K562 (cell line): ENCODE data around the gene RREB1. TPM values are rescaled to one million over a fixed set of nuclear protein-coding genes. Genes with fewer than 3 reads are reported as not detected.

ENCODE experiments used
- ILK ChIP-seq: fragments of 450-650 bp; IDR thresholded peaks from 2 replicates; pipeline ENCODE4 v1.6.1; 2016; ENCODE audit warnings: missing genetic modification characterization, low read depth, mild to moderate bottlenecking, missing compliant biosample characterization, moderate library complexity, borderline replicate concordance
- LARP7 ChIP-seq: fragments of 450-650 bp; IDR thresholded peaks from 2 replicates; pipeline ENCODE4 v1.6.1; 2016
- MYBL2 ChIP-seq, 2 experiments: fragments of 450-650 bp in 1 of 2; sonication (generic) in 1 of 2; formaldehyde crosslinking in 1 of 2; IDR thresholded peaks; 2 replicates each; pipeline versions ENCODE4 v1.6.1 to v1.8.1; 2017 to 2022; ENCODE audit warnings: borderline replicate concordance in 1 of 2, inconsistent platforms in 1 of 2, low read depth in 1 of 2, mild to moderate bottlenecking in 1 of 2, missing genetic modification reagents in 1 of 2, moderate library complexity in 1 of 2
- NFIX ChIP-seq: fragments of 250-450 bp; sonication (Bioruptor Pico); IDR thresholded peaks from 2 replicates; pipeline ENCODE4 v1.4.0; 2020; ENCODE audit warnings: low read depth, mild to moderate bottlenecking, moderate library complexity
- RCOR1 ChIP-seq, 2 experiments: IDR thresholded peaks; 2 replicates each; pipeline ENCODE4 v1.6.1; 2012; ENCODE audit warnings: low read depth in 2 of 2, low read length in 2 of 2, borderline replicate concordance in 1 of 2, improper control_type of control experiment in 1 of 2
- TEAD4 ChIP-seq, 2 experiments: sonication (generic) in 1 of 2; formaldehyde crosslinking in 1 of 2; IDR thresholded peaks; 2 replicates each; pipeline versions ENCODE4 v1.6.1 to v1.8.0; 2012 to 2022; ENCODE audit warnings: borderline replicate concordance in 1 of 2, inconsistent platforms in 1 of 2, low read length in 1 of 2, mild to moderate bottlenecking in 1 of 2, missing genetic modification reagents in 1 of 2
- ZBTB1 ChIP-seq: sonication (generic); formaldehyde crosslinking; IDR thresholded peaks from 2 replicates; pipeline ENCODE4 v1.8.1; 2023; ENCODE audit warnings: missing genetic modification reagents, low read depth, mild to moderate bottlenecking, borderline replicate concordance
- ZC3H8 ChIP-seq: fragments of 450-650 bp; IDR thresholded peaks from 2 replicates; pipeline ENCODE4 v1.6.1; 2017
- ZNF77 ChIP-seq: fragments of 250-450 bp; sonication (Bioruptor Pico); IDR thresholded peaks from 2 replicates; pipeline ENCODE4 v1.5.0; 2020
- ZNF830 ChIP-seq: fragments of 250-450 bp; sonication (Bioruptor Pico); IDR thresholded peaks from 2 replicates; pipeline ENCODE4 v1.5.0; 2021; ENCODE audit warnings: mild to moderate bottlenecking
- polyA plus RNA-seq, 8 experiments: library from polyadenylated mRNA; depleted of rRNA in 4 of 8; stranded (reverse) in 5 of 8; unstranded in 3 of 8; fragments of >200 nt; fragmentation: Nextera tagmentation in 2 of 8; fragmentation: Illumina TruSeq in 1 of 8; extraction: Ambion mirVana in 2 of 8; extraction: Trizol in 1 of 8; gene quantifications; 2 replicates each; pipeline versions ENCODE4 v1.2.1 to v1.2.3, GENCODE V29; 2011 to 2014; ENCODE audit warnings: inconsistent platforms in 1 of 8, missing spikeins in 1 of 8
- total RNA-seq, 7 experiments: library from RNA; depleted of rRNA in 6 of 7; stranded (reverse); fragments of >200 nt in 6 of 7; fragmentation: Illumina TruSeq in 2 of 7; extraction: Trizol in 2 of 7; gene quantifications; 2 replicates each; pipeline versions ENCODE4 v1.2.1 to v1.2.3, GENCODE V29; 2011 to 2021; ENCODE audit warnings: low replicate concordance in 1 of 7
- TF ChIP-seq, protein P1 (sequence below): sonication (generic); formaldehyde crosslinking; IDR thresholded peaks from 2 replicates; pipeline ENCODE4 v1.5.0; 2020; ENCODE audit warnings: missing genetic modification reagents
- TF ChIP-seq, protein P2 (sequence below): sonication (generic); formaldehyde crosslinking; IDR thresholded peaks from 2 replicates; pipeline ENCODE4 v1.8.0; 2022; ENCODE audit warnings: missing genetic modification reagents, mild to moderate bottlenecking, borderline replicate concordance
- TF ChIP-seq, protein P3 (sequence below): fragments of 250-450 bp; sonication (Bioruptor Pico); IDR thresholded peaks from 2 replicates; pipeline ENCODE4 v1.8.0; 2021; ENCODE audit warnings: mild to moderate bottlenecking, moderate library complexity
- TF ChIP-seq, protein P4 (sequence below): sonication (generic); formaldehyde crosslinking; IDR thresholded peaks from 2 replicates; pipeline ENCODE4 v1.8.1; 2023; ENCODE audit warnings: mild to moderate bottlenecking, missing genetic modification reagents
- TF ChIP-seq, protein P5 (sequence below), 2 experiments: IDR thresholded peaks in 1 of 2; conservative IDR thresholded peaks in 1 of 2; 2 replicates each; pipeline ENCODE4 v1.6.1; 2016; ENCODE audit warnings: low read depth in 2 of 2, mild to moderate bottlenecking in 1 of 2, missing compliant biosample characterization in 1 of 2, missing genetic modification characterization in 1 of 2, moderate library complexity in 1 of 2
- TF ChIP-seq, protein P6 (sequence below): fragments of 450-650 bp; IDR thresholded peaks from 2 replicates; pipeline ENCODE4 v1.6.1; 2018; ENCODE audit warnings: mild to moderate bottlenecking, low read depth; ENCODE audit not compliant: partially characterized antibody
- TF ChIP-seq, protein P7 (sequence below): fragments of 250-450 bp; sonication (Bioruptor Pico); IDR thresholded peaks from 2 replicates; pipeline ENCODE4 v1.9.0; 2021; ENCODE audit warnings: mild to moderate bottlenecking

RREB1 gene
- total and polyA plus RNA-seq, 9 of the 15 experiments (the other 6 are each of a cell fraction or from before 2014, with no cell fraction given): 3.3 to 64.2 (median 19.3) TPM

DNA sequence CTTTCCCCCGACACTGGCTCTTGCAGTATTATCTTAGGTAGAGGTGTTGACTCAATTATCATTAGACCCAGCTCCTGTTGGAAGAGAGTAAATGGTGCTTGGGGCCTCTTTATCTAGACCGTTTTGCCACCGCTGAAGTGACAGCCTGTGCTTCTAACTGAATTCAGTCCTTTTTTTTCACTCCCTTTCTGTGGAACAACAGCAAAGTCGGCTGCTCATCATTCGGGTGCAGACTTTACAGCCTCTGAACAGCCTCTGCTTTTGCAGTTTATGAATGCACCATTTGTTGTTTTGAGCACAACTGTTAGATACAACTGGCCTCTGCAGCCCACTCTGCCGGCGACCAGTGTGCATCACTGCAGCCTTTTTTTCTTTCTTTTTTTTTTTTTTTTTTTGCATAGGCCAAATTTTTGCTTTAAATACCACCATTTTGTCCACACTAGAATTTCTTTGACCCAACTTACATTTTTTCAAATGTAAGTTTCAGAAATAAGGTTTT lies 35.8 kb downstream of the RREB1 start (continued):
- TF ChIP-seq, protein P1, sequence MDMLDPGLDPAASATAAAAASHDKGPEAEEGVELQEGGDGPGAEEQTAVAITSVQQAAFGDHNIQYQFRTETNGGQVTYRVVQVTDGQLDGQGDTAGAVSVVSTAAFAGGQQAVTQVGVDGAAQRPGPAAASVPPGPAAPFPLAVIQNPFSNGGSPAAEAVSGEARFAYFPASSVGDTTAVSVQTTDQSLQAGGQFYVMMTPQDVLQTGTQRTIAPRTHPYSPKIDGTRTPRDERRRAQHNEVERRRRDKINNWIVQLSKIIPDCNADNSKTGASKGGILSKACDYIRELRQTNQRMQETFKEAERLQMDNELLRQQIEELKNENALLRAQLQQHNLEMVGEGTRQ (CRISPR knock-in tag): no peak
- TF ChIP-seq ZC3H8: no peak
- TF ChIP-seq MYBL2 (IDR thresholded peaks at IDR 0.05; ENCODE audit: low read depth): no peak
- no peak for TF ChIP-seq MYBL2 (CRISPR knock-in tag; IDR thresholded peaks at IDR 0.05; ENCODE audit: borderline replicate concordance)
- no peak for TF ChIP-seq ILK (tag)
- no peak for TF ChIP-seq ZBTB1
- TF ChIP-seq, protein P2, sequence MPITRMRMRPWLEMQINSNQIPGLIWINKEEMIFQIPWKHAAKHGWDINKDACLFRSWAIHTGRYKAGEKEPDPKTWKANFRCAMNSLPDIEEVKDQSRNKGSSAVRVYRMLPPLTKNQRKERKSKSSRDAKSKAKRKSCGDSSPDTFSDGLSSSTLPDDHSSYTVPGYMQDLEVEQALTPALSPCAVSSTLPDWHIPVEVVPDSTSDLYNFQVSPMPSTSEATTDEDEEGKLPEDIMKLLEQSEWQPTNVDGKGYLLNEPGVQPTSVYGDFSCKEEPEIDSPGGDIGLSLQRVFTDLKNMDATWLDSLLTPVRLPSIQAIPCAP (CRISPR knock-in tag): no peak
- TF ChIP-seq, protein P3, sequence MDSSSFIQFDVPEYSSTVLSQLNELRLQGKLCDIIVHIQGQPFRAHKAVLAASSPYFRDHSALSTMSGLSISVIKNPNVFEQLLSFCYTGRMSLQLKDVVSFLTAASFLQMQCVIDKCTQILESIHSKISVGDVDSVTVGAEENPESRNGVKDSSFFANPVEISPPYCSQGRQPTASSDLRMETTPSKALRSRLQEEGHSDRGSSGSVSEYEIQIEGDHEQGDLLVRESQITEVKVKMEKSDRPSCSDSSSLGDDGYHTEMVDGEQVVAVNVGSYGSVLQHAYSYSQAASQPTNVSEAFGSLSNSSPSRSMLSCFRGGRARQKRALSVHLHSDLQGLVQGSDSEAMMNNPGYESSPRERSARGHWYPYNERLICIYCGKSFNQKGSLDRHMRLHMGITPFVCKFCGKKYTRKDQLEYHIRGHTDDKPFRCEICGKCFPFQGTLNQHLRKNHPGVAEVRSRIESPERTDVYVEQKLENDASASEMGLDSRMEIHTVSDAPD (CRISPR knock-in tag): no peak
- TF ChIP-seq ZNF830: no peak
- TF ChIP-seq, protein P4, sequence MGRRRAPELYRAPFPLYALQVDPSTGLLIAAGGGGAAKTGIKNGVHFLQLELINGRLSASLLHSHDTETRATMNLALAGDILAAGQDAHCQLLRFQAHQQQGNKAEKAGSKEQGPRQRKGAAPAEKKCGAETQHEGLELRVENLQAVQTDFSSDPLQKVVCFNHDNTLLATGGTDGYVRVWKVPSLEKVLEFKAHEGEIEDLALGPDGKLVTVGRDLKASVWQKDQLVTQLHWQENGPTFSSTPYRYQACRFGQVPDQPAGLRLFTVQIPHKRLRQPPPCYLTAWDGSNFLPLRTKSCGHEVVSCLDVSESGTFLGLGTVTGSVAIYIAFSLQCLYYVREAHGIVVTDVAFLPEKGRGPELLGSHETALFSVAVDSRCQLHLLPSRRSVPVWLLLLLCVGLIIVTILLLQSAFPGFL (CRISPR knock-in tag): no peak
- peak; percentile 11 to 76; a peak in 2 of 4 replicates for TF ChIP-seq RCOR1 (IDR thresholded peaks at IDR 0.05; ENCODE audit: borderline replicate concordance in 1 of 2, low read depth in 2 of 2, low read length in 2 of 2)
- TF ChIP-seq TEAD4 (IDR thresholded peaks at IDR 0.05; ENCODE audit: low read length): peak; percentile 17; the same call in 1 of the 2 replicates
- no peak for TF ChIP-seq TEAD4 (CRISPR knock-in tag; IDR thresholded peaks at IDR 0.05; ENCODE audit: borderline replicate concordance)
- TF ChIP-seq, protein P5, sequence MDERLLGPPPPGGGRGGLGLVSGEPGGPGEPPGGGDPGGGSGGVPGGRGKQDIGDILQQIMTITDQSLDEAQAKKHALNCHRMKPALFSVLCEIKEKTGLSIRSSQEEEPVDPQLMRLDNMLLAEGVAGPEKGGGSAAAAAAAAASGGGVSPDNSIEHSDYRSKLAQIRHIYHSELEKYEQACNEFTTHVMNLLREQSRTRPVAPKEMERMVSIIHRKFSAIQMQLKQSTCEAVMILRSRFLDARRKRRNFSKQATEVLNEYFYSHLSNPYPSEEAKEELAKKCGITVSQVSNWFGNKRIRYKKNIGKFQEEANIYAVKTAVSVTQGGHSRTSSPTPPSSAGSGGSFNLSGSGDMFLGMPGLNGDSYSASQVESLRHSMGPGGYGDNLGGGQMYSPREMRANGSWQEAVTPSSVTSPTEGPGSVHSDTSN (CRISPR knock-in tag; IDR thresholded peaks at IDR 0.05; ENCODE audit: low read depth): no peak
- TF ChIP-seq, protein P5 (tag; conservative IDR thresholded peaks at IDR 0.05; ENCODE audit: low read depth): no peak
- TF ChIP-seq, protein P6, sequence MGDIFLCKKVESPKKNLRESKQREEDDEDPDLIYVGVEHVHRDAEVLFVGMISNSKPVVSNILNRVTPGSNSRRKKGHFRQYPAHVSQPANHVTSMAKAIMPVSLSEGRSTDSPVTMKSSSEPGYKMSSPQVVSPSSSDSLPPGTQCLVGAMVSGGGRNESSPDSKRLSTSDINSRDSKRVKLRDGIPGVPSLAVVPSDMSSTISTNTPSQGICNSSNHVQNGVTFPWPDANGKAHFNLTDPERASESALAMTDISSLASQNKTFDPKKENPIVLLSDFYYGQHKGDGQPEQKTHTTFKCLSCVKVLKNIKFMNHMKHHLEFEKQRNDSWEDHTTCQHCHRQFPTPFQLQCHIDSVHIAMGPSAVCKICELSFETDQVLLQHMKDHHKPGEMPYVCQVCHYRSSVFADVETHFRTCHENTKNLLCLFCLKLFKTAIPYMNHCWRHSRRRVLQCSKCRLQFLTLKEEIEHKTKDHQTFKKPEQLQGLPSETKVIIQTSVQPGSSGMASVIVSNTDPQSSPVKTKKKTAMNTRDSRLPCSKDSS: no peak
- TF ChIP-seq, protein P7, sequence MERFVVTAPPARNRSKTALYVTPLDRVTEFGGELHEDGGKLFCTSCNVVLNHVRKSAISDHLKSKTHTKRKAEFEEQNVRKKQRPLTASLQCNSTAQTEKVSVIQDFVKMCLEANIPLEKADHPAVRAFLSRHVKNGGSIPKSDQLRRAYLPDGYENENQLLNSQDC (CRISPR knock-in tag): no peak
- no peak for TF ChIP-seq ZNF77 (CRISPR knock-in tag)
- TF ChIP-seq NFIX: no peak
- TF ChIP-seq LARP7: no peak
